OCI-LY7 (cell line): Measurements from ENCODE around the gene MLN.

ENCODE experiments used
- CTCF ChIP-seq: fragments of 200-600 bp; sonication (generic); conservative IDR thresholded peaks from 2 replicates; pipeline ENCODE4 v1.5.1; 2014; ENCODE audit warnings: mild to moderate bottlenecking, antibody characterized with exemption, low read length, moderate library complexity, mixed read lengths
- EZH2phosphoT487 ChIP-seq: fragments of 200-600 bp; sonication (generic); IDR thresholded peaks from 2 replicates; pipeline ENCODE4 v1.6.1; 2018; ENCODE audit warnings: low read depth, borderline replicate concordance, mild to moderate bottlenecking, mixed run types, antibody characterized with exemption, low read length, moderate library complexity, mixed read lengths

GRCh38 chr6:33772902-33773472 lies 30.8 kb downstream of the MLN start:
- TF ChIP-seq CTCF = no peak
- TF ChIP-seq EZH2phosphoT487 = no peak
